Transverse colon (tissue), 4 donors: ENCODE measurements around the gene SH3BP5. TPM values are rescaled to one million over a fixed set of nuclear protein-coding genes. Genes with fewer than 3 reads are reported as not detected.

Source experiments
- DNase-seq: peaks from one replicate; pipeline ENCODE4 v3.0.0-alpha.2; 2019
- H3K27ac ChIP-seq, 4 donors: fragments of 200-600 bp; sonication (generic); 2 replicates each; pipeline ENCODE4 v1.5.1; 2016 to 2018; ENCODE audit warnings: inconsistent platforms in 4 of 4
- H3K27me3 ChIP-seq: fragments of 200-600 bp; sonication (generic); 2 replicates; pipeline ENCODE4 v1.5.1; 2017; ENCODE audit warnings: inconsistent platforms
- H3K36me3 ChIP-seq, 4 donors: fragments of 200-600 bp; sonication (generic); 2 replicates each; pipeline ENCODE4 v1.5.1; 2017 to 2019; ENCODE audit warnings: inconsistent platforms in 4 of 4
- H3K4me1 ChIP-seq, 4 donors: fragments of 200-600 bp; sonication (generic); 2 replicates each; pipeline ENCODE4 v1.5.1; 2017 to 2020; ENCODE audit warnings: inconsistent platforms in 4 of 4
- H3K4me3 ChIP-seq, 4 donors: fragments of 200-600 bp; sonication (generic); 1 replicate in 1 of 4; 2 replicates in 3 of 4; pipeline versions ENCODE4 v1.5.1 to v1.6.1; 2017 to 2019; ENCODE audit warnings: inconsistent platforms in 4 of 4
- H3K9me3 ChIP-seq, 2 donors: fragments of 200-600 bp; sonication (generic); 2 replicates each; pipeline ENCODE4 v1.5.1; 2017 to 2019; ENCODE audit warnings: inconsistent platforms in 2 of 2
- EP300 ChIP-seq: sonication (generic); formaldehyde crosslinking; IDR thresholded peaks from one replicate; pipeline ENCODE4 v1.6.1; 2017; ENCODE audit warnings: antibody characterized with exemption, low read depth
- POLR2A ChIP-seq: fragments of 450-650 bp; IDR thresholded peaks from one replicate; pipeline ENCODE4 v1.6.1; 2016; ENCODE audit warnings: antibody characterized with exemption, mild to moderate bottlenecking, moderate library complexity
- POLR2AphosphoS5 ChIP-seq, 3 donors: sonication (generic); formaldehyde crosslinking; IDR thresholded peaks; one replicate each; pipeline ENCODE4 v1.6.1; 2016; ENCODE audit warnings: antibody characterized with exemption in 3 of 3
- WGBS, 2 donors: methylation state at CpG; one replicate each; pipeline ENCODE4 v1.1.5; 2018; ENCODE audit warnings: low coverage in 1 of 2; 5-methylcytosine and 5-hydroxymethylcytosine counted together
- in situ Hi-C, 4 donors: fragments of 200-750 bp; cut with MboI; loops; one replicate each; pipeline versions ENCODE4 v1.15.0 to v1.15.1; 2017; ENCODE audit warnings: low sequenced_read_pairs in 3 of 4, low pct_ligation_motif_present in 1 of 4, low pct_unique_long_range_greater_than_20kb in 1 of 4
- intact Hi-C: fragments of 100-400 bp; cut with DNase I; formaldehyde crosslinking; loops from one replicate; pipeline ENCODE4 v1.15.1; 2023; ENCODE audit warnings: low total_unique reads
- total RNA-seq, 4 donors: library from RNA; depleted of rRNA; stranded (reverse); fragments of >200 nt; gene quantifications; one replicate each; pipeline ENCODE4 v1.1.0, GENCODE V29; 2016
- TF ChIP-seq, protein P1 (sequence below), 5 experiments: fragments of 200-600 bp in 3 of 5; fragments of 450-650 bp in 2 of 5; sonication (generic) in 3 of 5; IDR thresholded peaks; 1 replicate in 2 of 5; 2 replicates in 3 of 5; pipeline ENCODE4 v1.5.1; 2016 to 2017; ENCODE audit warnings: antibody characterized with exemption in 5 of 5, inconsistent platforms in 3 of 5, mild to moderate bottlenecking in 2 of 5, moderate library complexity in 1 of 5

The SH3BP5 gene
- total RNA-seq, 4 donors from 2014 or later: 7.5 to 32.4 (median 15.8) TPM

DNA sequence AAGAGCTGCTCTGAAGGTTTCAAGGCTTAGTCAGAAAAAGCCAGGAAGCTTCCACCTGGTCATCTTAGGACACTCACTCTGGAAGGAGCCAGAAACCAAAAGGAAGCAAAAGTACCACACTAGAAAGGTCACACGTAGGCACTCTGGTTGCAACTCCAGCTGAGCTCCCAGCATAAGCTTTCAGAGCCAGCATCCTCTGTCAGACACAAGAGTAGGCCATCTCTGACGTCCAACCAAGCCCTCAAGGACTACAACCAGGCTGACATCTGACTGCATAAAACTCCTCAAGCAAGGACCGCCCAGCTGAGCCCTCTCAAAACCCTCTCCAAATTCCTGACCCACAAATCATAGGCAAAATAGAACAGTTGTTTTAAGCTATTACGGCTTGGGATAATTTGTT is 12.8 kb downstream of the SH3BP5 start:
- H3K4me1 ChIP-seq: peaks cover 11 to 40% (median 13%) of the 10 kb centered on the region in 4 donors
- 47 to 60% methylated on average over 4 of the region's 4 CpGs for WGBS, 2 donors
- H3K27ac ChIP-seq: peak overlapping the region; percentile 55 to 76 (median 64)
- no peak for DNase-seq
- no peaks in the 10 kb centered on the region for H3K27me3 ChIP-seq
- H3K4me3 ChIP-seq: no peak overlapping the region
- no peaks in the 10 kb centered on the region for H3K36me3 ChIP-seq
- H3K9me3 ChIP-seq: no peaks in the 10 kb centered on the region
- intact Hi-C loops: no loop called here
- TF ChIP-seq EP300 (no peak), POLR2A (no peak), POLR2AphosphoS5 (IDR thresholded peaks at IDR 0.05) (peak in 2 of 3 donors; percentile 21 to 36)
- TF ChIP-seq, protein P1, sequence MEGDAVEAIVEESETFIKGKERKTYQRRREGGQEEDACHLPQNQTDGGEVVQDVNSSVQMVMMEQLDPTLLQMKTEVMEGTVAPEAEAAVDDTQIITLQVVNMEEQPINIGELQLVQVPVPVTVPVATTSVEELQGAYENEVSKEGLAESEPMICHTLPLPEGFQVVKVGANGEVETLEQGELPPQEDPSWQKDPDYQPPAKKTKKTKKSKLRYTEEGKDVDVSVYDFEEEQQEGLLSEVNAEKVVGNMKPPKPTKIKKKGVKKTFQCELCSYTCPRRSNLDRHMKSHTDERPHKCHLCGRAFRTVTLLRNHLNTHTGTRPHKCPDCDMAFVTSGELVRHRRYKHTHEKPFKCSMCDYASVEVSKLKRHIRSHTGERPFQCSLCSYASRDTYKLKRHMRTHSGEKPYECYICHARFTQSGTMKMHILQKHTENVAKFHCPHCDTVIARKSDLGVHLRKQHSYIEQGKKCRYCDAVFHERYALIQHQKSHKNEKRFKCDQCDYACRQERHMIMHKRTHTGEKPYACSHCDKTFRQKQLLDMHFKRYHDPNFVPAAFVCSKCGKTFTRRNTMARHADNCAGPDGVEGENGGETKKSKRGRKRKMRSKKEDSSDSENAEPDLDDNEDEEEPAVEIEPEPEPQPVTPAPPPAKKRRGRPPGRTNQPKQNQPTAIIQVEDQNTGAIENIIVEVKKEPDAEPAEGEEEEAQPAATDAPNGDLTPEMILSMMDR (IDR thresholded peaks at IDR 0.05): no peak
- in situ Hi-C loops: no loop called here

DNA sequence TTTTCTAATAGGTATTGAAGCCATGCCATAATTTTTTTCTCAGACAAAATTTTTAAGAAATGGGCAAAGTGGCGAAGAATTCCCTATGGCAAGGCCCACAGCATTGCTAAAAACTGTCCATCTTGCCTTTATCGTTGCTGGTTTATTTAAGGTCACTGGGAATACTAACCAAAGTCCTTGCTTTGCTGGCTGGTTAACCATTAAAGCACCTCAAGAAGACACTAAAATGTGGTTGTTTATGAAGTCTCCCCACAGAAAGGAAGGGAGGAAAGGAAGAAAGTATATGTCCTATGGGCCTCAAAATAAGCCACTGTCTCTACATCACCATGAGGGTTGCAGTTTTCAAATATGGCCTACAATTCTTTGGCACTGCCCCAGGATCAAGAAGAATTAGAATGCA is 13.2 kb downstream of the SH3BP5 start:
- H3K27me3 ChIP-seq: no peaks in the 10 kb centered on the region
- H3K9me3 ChIP-seq: no peaks in the 10 kb centered on the region
- 66 to 67% methylated on average over 2 of the region's 2 CpGs for WGBS, 2 donors
- peak overlapping the region; percentile 55 to 76 (median 64) for H3K27ac ChIP-seq
- TF ChIP-seq, protein P1 (IDR thresholded peaks at IDR 0.05): no peak
- TF ChIP-seq EP300 (no peak), POLR2AphosphoS5 (IDR thresholded peaks at IDR 0.05) (no peak), POLR2A (no peak)
- no peak for DNase-seq
- no peak overlapping the region for H3K4me3 ChIP-seq
- peaks cover 8 to 36% (median 12%) of the 10 kb centered on the region in 4 donors for H3K4me1 ChIP-seq
- H3K36me3 ChIP-seq: no peaks in the 10 kb centered on the region
- intact Hi-C loops: no loop called here
- in situ Hi-C loops: no loop called here

DNA sequence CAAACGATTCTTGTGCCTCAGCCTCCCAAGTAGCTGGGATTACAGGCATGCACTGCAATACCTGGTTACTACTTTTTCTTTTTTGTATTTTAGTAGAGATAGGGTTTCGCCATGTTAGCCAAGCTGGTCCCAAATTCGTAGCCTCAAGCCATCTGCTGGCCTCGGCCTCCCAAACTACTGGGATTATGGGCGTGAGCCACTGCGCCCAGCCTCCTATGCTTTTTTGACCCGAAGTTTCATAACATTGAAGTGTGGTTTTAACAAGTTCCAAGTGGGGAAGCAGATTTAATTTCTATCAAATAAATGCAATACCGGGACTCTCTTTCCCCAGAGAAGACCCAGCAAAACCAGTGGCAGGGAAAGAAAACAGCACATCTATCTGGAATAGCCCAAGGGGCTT is 13.7 kb downstream of the SH3BP5 start:
- in situ Hi-C loops: no loop called here
- no peak for TF ChIP-seq EP300
- no peak for TF ChIP-seq POLR2AphosphoS5 (IDR thresholded peaks at IDR 0.05)
- TF ChIP-seq, protein P1 (IDR thresholded peaks at IDR 0.05): no peak
- TF ChIP-seq POLR2A: no peak
- H3K9me3 ChIP-seq: no peaks in the 10 kb centered on the region
- no peaks in the 10 kb centered on the region for H3K36me3 ChIP-seq
- no peaks in the 10 kb centered on the region for H3K27me3 ChIP-seq
- no peak overlapping the region for H3K4me3 ChIP-seq
- 81 to 89% methylated on average over 2 to 8 of the region's 8 CpGs for WGBS, 2 donors
- H3K4me1 ChIP-seq: peaks cover 5 to 36% (median 11%) of the 10 kb centered on the region in 4 donors
- DNase-seq: no peak
- intact Hi-C loops: no loop called here
- H3K27ac ChIP-seq: peak overlapping the region; percentile 25 to 76 (median 60)

DNA sequence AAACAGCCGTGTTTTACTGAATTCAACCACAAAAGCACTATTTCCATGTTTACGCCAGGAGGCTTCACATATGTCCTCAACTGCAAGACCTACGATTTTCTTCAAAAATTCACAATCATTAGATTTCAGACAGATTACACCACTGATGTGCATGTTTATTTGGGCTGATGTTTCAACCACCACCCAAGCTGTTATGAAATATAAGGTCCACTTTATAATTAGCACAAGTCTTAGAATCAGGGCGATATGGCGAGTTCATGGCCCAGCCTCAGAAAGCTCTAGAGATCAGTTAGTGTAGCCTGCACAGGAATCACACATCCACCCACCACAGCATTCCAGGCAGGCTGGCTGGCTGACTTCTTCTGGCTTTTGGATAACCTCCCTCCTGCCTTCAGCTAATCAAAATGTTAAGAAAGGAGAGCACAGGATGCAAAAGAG is 15.4 kb downstream of the SH3BP5 start:
- Histone ChIP-seq H3K9me3 (no peaks in the 10 kb centered on the region), H3K27ac (peak overlapping the region; percentile 12 to 76 (median 44)), H3K4me1 (peaks cover 5 to 36% (median 11%) of the 10 kb centered on the region in 4 donors), H3K27me3 (no peaks in the 10 kb centered on the region), H3K4me3 (no peak overlapping the region), H3K36me3 (no peaks in the 10 kb centered on the region)
- 73 to 80% methylated on average over 5 of the region's 5 CpGs for WGBS, 2 donors
- DNase-seq: no peak
- TF ChIP-seq, protein P1 (IDR thresholded peaks at IDR 0.05): no peak
- TF ChIP-seq EP300 (no peak), POLR2A (no peak), POLR2AphosphoS5 (IDR thresholded peaks at IDR 0.05) (no peak)
- in situ Hi-C loops (no loop called here), intact Hi-C loops (no loop called here)
